GM20000 (cell line): Measurements from ENCODE around the gene HDAC4.
A peak's percentile ranks its signal among the peaks of the same experiment; 100 is the strongest.

Source experiments
- DNase-seq: peaks from one replicate; pipeline ENCODE4 v3.0.0; 2012; ENCODE audit warnings: low spot score
- TF ChIP-seq, protein P1 (sequence below): IDR thresholded peaks from 2 replicates; pipeline ENCODE4 v1.5.1; 2012; ENCODE audit warnings: mild to moderate bottlenecking, control low read depth; ENCODE audit errors: extremely low read depth, missing control alignments

HDAC4 gene

DNA sequence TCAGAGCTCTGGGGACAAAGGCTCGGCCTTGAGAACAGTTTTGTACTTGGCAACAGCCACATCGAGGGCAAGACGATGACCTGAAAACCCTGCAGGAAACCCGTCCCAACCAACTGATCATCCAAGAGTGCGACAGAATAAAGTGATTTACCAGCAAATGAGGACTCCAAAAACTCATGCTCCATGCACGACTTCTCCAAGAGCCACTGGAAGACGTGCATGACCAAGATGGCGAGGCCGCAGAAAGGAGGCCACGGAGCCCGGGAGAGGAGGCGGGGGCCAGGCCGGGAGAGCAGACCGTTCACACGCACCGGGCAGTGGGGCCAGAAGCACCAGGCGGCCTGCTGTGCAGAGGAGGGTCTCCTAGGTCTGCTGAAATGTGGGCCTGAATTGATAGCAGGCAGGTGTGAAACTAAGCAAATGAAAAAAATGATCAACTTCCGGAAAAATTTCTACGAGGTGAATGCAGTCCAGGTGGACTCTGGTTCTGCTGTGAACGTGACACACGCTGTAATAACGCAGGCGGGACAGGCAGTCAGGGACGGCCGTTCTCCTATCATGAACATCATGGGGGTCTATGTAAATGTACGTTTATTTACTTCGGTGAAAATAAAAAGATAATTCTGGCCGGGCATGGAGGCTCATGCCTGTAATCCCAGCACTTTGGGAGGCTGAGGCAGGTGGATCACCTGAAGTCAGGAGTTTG, 252.2 kb downstream of the HDAC4 start:
- no peak for DNase-seq
- TF ChIP-seq, protein P1, sequence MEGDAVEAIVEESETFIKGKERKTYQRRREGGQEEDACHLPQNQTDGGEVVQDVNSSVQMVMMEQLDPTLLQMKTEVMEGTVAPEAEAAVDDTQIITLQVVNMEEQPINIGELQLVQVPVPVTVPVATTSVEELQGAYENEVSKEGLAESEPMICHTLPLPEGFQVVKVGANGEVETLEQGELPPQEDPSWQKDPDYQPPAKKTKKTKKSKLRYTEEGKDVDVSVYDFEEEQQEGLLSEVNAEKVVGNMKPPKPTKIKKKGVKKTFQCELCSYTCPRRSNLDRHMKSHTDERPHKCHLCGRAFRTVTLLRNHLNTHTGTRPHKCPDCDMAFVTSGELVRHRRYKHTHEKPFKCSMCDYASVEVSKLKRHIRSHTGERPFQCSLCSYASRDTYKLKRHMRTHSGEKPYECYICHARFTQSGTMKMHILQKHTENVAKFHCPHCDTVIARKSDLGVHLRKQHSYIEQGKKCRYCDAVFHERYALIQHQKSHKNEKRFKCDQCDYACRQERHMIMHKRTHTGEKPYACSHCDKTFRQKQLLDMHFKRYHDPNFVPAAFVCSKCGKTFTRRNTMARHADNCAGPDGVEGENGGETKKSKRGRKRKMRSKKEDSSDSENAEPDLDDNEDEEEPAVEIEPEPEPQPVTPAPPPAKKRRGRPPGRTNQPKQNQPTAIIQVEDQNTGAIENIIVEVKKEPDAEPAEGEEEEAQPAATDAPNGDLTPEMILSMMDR, result no peak

DNA sequence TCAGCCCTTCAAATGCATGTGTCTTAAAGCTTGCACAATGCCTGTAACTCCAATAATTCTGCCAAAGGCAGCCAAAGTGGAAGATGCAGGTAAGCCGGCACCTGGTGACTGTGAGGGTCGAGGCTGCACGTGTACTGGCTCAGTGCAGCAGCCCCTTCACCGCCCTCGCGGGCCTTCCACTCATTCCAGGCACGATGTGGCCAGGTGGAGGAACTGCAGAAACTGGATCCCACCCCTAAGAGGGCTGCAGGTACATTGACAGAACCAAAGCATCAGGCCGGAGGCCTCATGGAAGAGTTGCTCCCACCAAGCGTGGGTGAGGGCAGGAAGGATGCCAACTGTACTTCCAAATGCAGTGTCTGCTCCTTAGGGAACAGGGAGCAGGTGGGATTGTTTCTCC, 253.4 kb downstream of the HDAC4 start:
- DNase-seq, result no peak
- TF ChIP-seq, protein P1, result no peak

DNA sequence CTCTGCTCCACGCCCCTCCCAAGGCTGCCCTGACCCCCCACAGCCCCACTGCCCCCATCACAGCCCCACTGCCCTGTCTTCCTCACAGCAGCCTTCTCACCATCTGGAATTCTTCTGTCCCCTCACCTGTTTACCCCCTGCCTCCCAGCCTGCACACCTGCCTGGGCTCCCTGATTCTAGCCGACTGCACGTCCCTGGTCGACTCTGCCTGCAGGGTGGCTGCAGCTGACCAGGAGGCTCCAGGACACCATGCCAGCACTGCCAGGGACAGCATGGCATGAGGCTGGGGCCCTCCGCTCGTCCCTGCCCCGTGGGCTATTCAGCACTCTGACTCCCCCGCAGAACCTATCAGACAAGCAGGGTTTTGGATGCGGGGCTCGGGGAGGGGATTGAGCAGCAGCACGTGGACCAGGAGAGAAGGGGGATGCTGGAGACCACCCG, 254.1 kb downstream of the HDAC4 start:
- TF ChIP-seq, protein P1, result no peak
- DNase-seq, result no peak

DNA sequence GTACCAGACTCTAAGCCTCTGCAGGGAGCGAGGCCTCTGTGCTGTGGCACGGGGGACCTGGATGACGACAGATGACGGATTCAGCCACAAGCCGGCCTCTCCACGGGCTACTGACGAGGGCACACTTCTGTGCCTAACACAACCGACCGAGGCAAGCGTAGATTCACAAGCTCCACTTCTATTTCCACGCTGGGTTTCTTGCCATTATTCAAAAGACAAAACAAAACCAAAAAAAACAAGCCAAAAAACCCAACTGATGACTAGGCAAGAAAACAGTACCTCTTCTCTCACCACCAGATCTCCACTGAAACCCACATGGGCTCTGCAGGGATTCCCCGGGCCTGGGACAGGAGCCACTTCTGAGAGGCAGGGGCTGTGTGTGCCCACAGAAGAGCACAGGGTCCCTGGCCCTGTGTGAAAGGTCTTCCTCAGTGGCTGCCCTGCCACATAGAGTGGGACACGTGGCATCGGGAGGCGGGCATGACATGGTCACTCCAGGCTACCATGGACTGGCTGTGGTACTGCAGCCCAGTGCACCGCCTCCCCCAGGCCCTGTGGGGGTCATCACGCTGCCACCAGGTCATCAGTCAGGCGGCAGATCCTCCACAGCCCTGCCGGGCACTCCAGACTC, 254.7 kb downstream of the HDAC4 start:
- peak; percentile 47 for DNase-seq
- TF ChIP-seq, protein P1, result no peak

DNA sequence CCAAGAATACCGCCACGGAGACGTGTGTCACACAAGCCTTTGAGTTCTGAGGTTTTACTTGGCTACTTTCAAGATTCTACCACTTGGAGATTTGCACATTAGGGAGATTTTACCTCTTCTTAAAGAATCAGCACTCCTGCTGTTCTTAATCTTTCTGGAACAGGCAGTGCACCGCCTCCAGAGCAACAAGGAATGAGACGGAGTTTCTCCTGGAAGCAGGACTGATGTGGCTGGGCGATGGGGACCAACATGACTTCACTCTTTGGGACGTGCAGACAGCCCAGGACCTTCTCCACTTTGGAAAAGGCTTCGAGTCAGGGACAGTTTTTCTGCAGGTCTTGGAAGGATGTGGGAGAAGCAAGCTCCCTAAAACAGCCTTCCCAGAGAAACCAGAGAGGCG, 255.2 kb downstream of the HDAC4 start:
- TF ChIP-seq, protein P1, result no peak
- DNase-seq, result no peak

DNA sequence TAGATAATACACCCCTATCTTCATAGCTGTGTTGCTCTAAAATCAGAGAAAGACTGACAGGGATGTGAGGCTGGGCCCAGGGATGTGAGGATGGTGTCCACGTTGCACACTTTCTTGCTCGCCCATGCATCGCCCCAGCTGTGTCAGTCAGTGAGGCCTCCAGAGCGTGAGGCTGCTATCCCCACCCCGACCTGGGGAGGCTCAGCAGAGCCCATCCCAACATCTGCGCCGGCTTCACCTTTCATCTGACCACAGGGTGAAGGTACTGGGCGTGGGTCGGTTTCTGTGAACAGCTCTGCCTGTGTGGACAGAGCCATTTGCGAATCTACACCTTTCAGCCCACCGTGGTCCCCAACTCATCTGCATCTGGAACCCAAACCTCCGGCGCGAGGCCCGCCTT, 255.7 kb downstream of the HDAC4 start:
- TF ChIP-seq, protein P1, result no peak

DNA sequence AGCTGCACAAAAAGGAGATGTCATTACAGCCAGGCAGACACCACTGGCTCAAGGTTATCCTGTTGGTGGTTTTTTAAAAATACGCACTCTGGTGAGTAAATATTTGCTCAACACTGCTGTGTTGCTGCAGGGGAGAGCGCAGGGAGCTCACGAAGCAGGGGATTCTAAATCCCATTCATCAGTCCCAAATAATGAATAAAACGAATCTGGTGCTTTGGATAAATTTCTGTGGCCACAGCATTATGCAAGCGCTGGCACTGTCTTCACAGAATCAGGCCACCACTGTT, 256.2 kb downstream of the HDAC4 start:
- no peak for DNase-seq
- TF ChIP-seq, protein P1, result no peak

More for the DNA sequence above, 255.7 kb downstream of the HDAC4 start:
- no peak for DNase-seq
